CD4-positive, alpha-beta T cell treated with Interferon gamma for 1 hour (primary cell): ENCODE measurements around the gene MRPL4.

Experiments
- DNase-seq: peaks from one replicate; pipeline ENCODE4 v3.0.0-alpha.2; 2020

The MRPL4 gene

DNA sequence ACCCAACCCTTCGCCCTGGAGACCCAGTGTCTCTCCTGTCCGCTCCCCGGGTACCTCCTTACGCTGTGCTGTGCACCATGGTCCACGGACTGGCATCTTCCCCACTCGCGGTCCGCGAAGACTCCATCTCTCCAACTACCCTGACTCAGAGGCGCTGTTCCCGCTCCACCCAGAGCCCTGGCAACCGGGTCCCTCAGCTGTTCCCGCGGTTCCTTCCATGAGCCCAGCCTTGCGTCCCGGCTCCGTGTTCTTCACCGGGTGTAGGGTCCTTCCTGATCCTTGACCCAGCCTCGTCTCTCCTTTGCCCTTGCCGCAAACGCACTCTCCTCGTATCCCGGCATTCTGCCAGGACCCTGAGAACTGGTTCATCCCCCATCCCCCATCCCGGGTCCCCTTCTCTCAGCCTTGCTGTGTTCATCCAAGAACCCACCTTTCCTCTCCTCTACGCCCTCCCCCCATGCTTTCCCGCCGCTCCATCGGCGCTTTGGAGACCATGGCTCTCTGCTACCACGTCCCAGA is 38.4 kb downstream of the MRPL4 start:
- no peak for DNase-seq

DNA sequence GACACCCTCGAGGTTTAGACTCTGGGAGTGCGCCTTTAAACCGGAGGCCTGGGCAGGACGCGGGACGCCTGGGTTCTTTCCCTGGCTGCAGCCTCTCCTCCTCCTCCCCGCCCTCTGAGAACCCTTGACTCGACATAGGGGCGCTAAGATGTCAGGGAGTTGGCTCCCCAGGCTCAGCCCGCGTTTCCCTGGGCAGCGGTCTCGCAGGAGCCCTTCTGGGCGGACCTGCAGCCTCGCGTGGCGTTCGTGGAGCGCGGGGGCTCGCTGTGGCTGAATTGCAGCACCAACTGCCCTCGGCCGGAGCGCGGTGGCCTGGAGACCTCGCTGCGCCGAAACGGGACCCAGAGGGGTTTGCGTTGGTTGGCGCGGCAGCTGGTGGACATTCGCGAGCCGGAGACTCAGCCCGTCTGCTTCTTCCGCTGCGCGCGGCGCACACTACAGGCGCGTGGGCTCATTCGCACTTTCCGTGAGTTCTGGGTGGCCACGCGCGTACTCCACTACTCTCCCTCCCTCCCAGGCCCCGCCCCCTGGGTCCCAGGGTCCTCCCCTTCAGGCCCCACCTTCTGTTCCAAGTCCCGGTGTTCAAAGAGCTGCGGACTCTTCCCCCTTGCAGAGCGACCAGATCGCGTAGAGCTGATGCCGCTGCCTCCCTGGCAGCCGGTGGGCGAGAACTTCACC is 39.0 kb downstream of the MRPL4 start:
- peak; percentile 59 for DNase-seq

DNA sequence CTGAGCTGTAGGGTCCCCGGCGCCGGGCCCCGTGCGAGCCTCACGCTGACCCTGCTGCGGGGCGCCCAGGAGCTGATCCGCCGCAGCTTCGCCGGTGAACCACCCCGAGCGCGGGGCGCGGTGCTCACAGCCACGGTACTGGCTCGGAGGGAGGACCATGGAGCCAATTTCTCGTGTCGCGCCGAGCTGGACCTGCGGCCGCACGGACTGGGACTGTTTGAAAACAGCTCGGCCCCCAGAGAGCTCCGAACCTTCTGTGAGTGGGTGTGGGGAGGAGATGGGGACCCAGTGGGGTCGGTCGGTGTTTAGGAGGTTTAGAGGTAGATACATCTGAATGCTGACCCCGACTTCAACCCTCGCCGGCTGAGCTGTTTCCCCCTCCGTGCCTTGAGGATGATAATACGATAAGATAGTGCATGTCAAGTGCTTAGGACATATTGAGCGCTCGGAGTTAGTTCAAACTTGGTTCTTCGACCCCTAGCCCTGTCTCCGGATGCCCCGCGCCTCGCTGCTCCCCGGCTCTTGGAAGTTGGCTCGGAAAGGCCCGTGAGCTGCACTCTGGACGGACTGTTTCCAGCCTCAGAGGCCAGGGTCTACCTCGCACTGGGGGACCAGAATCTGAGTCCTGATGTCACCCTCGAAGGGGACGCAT is 39.7 kb downstream of the MRPL4 start:
- no peak for DNase-seq

DNA sequence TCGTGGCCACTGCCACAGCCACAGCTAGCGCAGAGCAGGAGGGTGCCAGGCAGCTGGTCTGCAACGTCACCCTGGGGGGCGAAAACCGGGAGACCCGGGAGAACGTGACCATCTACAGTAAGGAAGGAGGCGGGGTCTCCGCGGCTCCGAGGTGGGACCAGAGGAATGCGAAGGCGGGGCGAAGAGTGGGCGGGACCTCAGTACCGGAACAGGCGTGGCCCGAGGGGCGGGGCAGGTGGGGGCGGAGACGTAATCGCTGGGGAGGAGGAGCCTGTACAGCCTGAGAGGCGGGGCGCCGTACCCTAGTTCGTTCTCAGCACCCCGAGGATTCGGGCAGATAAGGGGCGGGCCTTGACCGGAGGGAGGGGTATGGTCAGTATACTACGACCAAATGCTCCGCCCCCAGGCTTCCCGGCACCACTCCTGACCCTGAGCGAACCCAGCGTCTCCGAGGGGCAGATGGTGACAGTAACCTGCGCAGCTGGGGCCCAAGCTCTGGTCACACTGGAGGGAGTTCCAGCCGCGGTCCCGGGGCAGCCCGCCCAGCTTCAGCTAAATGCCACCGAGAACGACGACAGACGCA is 40.3 kb downstream of the MRPL4 start:
- peak; percentile 74 for DNase-seq

DNA sequence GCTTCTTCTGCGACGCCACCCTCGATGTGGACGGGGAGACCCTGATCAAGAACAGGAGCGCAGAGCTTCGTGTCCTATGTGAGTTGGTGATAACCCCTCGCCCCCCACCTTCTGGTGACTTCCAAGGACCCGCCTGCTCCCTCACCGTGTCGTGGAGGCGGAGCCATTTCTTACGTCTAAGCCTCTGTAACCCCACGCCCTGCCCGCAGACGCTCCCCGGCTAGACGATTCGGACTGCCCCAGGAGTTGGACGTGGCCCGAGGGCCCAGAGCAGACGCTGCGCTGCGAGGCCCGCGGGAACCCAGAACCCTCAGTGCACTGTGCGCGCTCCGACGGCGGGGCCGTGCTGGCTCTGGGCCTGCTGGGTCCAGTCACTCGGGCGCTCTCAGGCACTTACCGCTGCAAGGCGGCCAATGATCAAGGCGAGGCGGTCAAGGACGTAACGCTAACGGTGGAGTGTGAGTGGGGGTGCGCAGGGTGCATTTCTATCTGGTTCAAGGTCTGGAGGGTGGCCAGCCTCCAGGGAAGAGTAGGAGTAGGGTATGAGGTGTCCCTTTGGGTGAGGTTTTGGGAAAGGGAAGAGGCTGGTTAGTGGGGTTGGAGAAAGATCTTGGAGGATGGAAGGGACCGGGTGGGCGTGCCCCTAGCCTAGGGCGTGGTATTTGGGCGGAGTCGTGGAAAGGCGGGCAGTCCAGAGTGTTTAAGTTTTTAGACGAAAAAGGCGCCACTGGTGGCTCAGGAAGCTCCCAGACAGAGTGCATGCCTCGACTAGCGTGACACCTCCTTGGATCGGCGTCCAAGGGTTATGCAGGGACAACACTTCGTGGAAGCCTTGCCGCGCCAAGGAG is 41.0 kb downstream of the MRPL4 start:
- DNase-seq: no peak

DNA sequence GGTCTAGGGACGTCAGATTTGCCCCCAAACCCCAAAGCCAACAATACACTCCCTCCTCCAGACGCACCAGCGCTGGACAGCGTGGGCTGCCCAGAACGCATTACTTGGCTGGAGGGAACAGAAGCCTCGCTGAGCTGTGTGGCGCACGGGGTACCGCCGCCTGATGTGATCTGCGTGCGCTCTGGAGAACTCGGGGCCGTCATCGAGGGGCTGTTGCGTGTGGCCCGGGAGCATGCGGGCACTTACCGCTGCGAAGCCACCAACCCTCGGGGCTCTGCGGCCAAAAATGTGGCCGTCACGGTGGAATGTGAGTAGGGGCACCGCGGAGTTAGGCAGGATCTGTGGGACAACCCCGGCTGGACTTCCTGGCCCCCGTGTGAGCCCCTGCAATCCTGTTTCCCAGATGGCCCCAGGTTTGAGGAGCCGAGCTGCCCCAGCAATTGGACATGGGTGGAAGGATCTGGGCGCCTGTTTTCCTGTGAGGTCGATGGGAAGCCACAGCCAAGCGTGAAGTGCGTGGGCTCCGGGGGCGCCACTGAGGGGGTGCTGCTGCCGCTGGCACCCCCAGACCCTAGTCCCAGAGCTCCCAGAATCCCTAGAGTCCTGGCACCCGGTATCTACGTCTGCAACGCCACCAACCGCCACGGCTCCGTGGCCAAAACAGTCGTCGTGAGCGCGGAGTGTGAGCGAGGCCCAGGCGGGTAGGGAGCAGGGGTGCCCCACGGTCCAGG is 41.8 kb downstream of the MRPL4 start:
- DNase-seq: no peak

DNA sequence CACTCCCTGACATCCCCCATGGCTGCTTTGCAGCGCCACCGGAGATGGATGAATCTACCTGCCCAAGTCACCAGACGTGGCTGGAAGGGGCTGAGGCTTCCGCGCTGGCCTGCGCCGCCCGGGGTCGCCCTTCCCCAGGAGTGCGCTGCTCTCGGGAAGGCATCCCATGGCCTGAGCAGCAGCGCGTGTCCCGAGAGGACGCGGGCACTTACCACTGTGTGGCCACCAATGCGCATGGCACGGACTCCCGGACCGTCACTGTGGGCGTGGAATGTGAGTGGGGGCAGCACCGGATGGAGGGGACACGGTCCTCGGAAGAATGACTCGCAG is 42.3 kb downstream of the MRPL4 start:
- DNase-seq: no peak

DNA sequence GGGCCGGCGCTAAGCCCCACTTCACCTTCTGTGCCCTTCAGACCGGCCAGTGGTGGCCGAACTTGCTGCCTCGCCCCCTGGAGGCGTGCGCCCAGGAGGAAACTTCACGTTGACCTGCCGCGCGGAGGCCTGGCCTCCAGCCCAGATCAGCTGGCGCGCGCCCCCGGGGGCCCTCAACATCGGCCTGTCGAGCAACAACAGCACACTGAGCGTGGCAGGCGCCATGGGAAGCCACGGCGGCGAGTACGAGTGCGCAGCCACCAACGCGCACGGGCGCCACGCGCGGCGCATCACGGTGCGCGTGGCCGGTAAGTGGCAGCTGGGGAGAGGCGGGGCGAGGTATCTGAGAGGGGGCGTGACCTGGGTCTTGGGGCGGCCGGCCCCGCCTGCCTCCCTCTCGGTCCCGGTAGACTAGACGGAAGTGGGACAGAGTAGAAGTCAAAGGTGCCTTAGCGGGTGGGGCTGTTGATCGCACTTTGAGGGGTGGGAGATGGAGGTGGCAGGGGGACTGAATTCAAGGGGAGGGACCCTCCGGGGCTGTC is 43.4 kb downstream of the MRPL4 start:
- peak; percentile 79 for DNase-seq

DNA sequence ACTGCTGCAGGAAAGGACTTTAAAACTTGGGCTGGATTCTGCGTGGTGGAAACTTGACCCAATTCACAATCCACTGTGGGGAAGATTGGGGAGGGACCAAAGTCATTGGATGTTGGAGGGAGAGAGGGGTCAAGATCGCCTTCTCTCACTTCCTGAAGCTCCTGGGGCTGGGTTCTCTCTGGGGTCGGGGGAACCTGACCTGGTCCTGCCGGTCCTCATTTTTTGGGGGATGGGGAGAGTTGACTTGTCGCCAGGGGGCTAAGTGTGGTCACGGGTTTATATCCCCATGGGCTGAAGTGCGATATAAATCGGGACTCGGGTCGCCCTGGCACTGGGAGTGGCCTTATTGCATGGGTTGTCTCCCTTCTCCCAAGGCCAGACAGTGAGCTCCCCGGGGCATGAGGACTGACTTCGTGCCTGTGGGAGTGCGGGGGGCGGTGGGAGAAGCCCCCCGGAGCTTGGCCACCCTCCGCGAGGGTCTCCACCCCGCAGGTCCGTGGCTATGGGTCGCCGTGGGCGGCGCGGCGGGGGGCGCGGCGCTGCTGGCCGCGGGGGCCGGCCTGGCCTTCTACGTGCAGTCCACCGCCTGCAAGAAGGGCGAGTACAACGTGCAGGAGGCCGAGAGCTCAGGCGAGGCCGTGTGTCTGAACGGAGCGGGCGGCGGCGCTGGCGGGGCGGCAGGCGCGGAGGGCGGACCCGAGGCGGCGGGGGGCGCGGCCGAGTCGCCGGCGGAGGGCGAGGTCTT is 44.0 kb downstream of the MRPL4 start:
- no peak for DNase-seq

DNA sequence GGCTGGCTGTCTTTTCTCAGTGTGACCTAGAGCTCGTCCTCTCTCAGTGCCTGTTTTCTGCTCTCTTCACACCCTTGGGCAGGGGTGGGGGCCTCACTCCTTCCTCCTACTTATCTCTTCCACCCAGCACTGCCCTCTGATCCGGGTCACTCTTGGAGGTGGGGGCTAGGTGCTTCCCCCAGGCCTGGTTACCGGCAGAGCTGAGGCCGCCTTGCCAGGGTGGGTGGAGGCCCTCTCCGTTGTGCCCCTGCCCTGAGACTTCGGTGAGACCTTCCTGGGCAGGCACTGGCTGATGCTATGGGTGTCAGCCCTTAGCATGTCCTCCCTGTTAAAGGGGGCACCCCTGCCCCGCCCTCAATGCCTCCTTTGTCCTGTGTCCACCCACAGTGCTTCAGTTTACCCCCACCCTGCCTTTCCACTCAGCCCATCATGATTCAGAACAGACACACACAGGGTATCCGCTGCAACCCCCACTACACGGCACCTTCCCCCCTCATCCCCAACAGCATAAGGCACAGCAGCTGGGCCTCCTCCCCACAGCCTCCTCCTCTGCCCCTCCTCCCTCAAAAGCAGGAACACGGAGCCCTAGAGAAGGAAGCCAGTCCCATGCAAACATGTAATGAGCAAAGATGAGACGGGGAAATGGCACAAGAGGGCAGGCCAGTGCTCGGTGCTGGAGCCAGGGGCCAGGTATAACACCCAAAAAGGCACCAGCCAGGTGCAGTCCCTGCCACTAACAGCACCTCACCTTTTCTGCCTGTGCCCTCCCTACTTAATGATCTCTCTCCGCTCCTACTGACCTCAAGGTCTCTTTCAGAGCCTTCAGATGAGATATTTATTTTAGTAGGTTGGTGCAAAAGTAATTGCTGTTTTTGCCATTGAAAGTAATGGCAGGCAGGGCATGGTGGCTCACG is 47.8 kb downstream of the MRPL4 start:
- DNase-seq: no peak

DNA sequence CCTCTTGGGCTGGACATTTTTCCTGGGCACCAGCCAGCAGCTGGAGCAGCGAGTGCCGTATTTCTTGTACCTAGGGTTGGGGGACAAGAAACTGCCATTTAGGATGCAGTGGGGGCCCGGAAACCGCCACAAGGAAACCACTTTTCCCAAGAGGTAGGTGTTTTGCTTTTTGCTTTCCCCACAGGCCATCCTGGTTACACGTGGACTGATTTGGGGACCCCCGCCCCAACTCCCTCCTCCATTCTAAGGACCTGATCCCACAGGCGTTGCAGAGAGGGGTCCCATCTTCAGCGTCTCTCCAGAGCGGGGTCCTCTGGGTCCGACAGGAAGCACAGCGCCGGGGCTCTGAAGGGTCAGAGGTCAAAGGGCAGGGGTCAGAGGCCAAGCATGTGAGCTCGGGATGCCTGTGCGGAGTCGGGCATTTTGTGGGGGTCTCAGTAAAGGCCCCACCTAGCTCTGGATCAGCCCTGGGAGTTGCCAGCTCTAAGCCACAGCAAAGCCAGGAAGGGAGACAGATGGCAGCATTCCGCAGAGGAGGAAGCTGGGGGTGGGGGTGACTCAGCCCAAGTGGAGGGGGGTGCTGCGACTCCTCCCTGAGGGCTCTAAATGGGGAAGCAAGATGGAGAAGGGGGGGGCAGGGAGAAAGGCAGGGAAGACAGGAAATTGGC is 53.3 kb downstream of the MRPL4 start:
- no peak for DNase-seq

DNA sequence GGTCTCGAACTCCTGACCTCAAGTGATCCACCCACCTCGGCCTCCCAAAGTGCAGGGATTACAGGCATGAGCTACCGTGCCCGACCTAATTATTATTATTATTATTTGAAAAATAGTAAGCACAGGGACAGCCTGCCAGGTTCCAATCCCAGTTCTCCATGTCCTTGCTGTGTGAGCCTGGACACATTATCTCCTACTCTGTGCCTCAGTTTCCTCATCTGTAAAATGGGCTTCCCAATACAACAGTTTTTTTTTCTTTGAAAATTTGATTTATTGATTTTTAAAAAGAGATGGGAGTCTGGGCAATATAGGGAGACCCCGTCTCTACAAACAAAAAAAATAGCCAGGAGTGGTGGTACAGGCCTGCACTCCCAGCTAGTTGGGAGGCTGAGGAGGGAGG is 54.3 kb downstream of the MRPL4 start:
- no peak for DNase-seq

DNA sequence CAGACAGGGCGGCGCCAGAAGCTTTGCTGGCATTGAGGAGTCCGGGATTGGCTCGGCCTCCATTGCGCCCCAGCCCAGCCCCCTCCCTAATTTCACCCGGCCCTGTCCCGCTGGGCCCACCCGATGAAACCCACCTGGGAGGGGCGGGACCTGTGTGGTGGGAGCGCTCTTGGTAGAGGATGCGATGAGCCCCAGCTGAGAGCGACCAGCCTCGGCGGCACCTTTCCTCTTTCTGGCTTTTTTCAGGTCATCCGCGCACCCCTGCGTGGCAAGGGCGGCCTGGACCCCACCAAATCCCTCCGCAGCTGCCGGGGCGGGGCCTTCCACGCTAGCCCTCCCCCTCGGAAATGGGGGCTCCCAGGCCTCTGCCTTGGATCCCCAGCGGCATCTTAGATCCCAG is 57.4 kb downstream of the MRPL4 start, which contains the start of gene ZGLP1:
TSS of gene ZGLP1 (minus strand) at position 393 of the 400 bp plus-strand sequence.
- DNase-seq: no peak
